AG04450 (cell line): ENCODE results near the gene MPDZ. TPM values are rescaled to one million over a fixed set of nuclear protein-coding genes. Genes with fewer than 3 reads are reported as not detected.
A peak's percentile ranks its signal among the peaks of the same experiment; 100 is the strongest.

Experiments used
- CTCF ChIA-PET: fragments of 300-600, 350-600 bp; formaldehyde crosslinking; extraction: SDS; loops from one replicate; lab custom pipeline; 2022; ENCODE audit warnings: antibody characterized with exemption, inconsistent platforms; lab: Charles Lee
- POLR2A ChIA-PET: fragments of 350-600 bp; formaldehyde crosslinking; extraction: SDS; loops from one replicate; lab custom pipeline; 2021; ENCODE audit warnings: antibody characterized with exemption, inconsistent platforms; lab: Yijun Ruan, JAX
- DNase-seq: peaks from one replicate; pipeline ENCODE4 v3.0.0-alpha.2; 2011; ENCODE audit warnings: low read depth, low spot score
- H3K27ac ChIP-seq: one replicate; pipeline ENCODE4 v1.5.1; 2012; ENCODE audit warnings: low read depth, low read length, control low read depth
- H3K27me3 ChIP-seq: one replicate; pipeline ENCODE4 v1.6.0; 2012; ENCODE audit warnings: low read length; ENCODE audit not compliant: control insufficient read depth, insufficient read depth
- H3K4me3 ChIP-seq: 2 replicates; pipeline ENCODE4 v1.5.1; 2011; ENCODE audit warnings: mild to moderate bottlenecking, low read depth, low read length, control low read depth
- H3K9me3 ChIP-seq: 2 replicates; pipeline ENCODE4 v1.5.1; 2012; ENCODE audit warnings: low read length; ENCODE audit not compliant: control insufficient read depth, insufficient read depth
- polyA plus RNA-seq: library from polyadenylated mRNA; depleted of rRNA; stranded (reverse); fragments of >200 nt; gene quantifications from 2 replicates; pipeline ENCODE4 v1.2.3, GENCODE V29; 2011
- TF ChIP-seq, protein P1 (sequence below): IDR thresholded peaks from 2 replicates; pipeline ENCODE4 v1.5.1; 2011; ENCODE audit warnings: low read depth, low read length, control low read depth, inconsistent platforms

Gene MPDZ
- polyA plus RNA-seq, 1 experiment = 31.6 TPM

DNA sequence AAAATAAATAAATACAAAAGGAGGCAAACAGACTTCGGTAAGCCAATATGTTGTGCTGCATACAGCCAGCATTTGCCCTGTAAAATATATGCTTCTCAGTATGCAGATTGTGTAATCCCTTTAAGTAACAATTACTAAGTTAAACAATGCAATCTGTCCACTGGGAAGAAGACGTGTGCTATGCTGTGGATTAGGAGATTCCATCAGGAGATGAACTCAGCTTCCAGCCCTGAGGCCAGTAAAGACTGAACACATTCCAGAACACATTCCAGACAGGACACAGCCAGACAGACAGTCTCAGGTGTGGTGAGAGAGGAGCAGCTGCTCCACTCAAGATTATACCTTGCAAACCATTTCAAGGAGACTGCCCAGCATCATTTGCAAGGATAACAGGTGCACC, 97.8 kb downstream of the MPDZ start:
- Histone ChIP-seq H3K9me3 (no peaks in the 10 kb centered on the region), H3K4me3 (no peak overlapping the region), H3K27ac (no peak overlapping the region), H3K27me3 (no peaks in the 10 kb centered on the region)
- POLR2A ChIA-PET = no interaction called here
- TF ChIP-seq, protein P1, sequence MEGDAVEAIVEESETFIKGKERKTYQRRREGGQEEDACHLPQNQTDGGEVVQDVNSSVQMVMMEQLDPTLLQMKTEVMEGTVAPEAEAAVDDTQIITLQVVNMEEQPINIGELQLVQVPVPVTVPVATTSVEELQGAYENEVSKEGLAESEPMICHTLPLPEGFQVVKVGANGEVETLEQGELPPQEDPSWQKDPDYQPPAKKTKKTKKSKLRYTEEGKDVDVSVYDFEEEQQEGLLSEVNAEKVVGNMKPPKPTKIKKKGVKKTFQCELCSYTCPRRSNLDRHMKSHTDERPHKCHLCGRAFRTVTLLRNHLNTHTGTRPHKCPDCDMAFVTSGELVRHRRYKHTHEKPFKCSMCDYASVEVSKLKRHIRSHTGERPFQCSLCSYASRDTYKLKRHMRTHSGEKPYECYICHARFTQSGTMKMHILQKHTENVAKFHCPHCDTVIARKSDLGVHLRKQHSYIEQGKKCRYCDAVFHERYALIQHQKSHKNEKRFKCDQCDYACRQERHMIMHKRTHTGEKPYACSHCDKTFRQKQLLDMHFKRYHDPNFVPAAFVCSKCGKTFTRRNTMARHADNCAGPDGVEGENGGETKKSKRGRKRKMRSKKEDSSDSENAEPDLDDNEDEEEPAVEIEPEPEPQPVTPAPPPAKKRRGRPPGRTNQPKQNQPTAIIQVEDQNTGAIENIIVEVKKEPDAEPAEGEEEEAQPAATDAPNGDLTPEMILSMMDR = no peak
- peak; percentile 1 for DNase-seq
- CTCF ChIA-PET = no interaction called here

DNA sequence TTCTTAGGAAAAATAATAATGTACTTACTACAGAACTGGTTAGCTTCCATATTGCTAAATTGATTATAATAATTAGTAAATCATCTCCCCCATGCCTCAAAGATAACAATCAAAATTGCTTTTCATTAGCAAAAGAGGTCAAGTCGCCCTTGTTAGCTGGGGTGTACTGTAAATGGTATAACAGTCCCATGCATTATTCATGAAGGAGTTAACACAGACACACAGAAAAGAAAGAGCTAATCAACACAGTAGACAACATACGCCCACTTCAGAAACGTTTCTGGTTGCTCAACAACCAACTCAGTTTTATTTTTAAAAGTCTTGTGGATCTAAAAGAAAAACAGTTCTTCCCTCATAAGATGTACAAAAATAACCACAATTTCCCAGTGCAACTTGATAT, 100.2 kb downstream of the MPDZ start:
- H3K27ac ChIP-seq = no peak overlapping the region
- ChIA-PET POLR2A (no interaction called here), CTCF (no interaction called here)
- no peaks in the 10 kb centered on the region for H3K27me3 ChIP-seq
- H3K9me3 ChIP-seq = no peaks in the 10 kb centered on the region
- no peak for DNase-seq
- no peak overlapping the region for H3K4me3 ChIP-seq
- TF ChIP-seq, protein P1 = no peak

DNA sequence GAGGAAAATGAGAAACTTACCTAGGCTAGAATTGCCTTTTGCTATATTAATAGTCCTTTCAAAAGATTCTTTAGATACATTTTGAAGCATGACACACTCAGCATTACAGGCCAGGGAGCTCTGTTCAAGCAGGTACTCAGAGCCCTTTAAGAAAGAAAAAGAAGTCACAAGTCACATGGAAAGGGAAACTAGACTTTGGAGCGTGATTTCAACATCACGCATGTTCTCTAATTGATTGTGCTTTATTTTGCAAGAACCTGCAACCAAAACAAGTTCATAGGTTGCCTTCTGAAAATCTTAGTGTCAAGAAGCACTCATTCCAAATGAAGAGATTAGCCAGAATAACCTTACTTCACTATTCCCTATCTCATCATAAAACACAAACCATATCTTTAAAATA, 103.8 kb downstream of the MPDZ start:
- TF ChIP-seq, protein P1 = no peak
- H3K27ac ChIP-seq = no peak overlapping the region
- POLR2A ChIA-PET = no interaction called here

DNA sequence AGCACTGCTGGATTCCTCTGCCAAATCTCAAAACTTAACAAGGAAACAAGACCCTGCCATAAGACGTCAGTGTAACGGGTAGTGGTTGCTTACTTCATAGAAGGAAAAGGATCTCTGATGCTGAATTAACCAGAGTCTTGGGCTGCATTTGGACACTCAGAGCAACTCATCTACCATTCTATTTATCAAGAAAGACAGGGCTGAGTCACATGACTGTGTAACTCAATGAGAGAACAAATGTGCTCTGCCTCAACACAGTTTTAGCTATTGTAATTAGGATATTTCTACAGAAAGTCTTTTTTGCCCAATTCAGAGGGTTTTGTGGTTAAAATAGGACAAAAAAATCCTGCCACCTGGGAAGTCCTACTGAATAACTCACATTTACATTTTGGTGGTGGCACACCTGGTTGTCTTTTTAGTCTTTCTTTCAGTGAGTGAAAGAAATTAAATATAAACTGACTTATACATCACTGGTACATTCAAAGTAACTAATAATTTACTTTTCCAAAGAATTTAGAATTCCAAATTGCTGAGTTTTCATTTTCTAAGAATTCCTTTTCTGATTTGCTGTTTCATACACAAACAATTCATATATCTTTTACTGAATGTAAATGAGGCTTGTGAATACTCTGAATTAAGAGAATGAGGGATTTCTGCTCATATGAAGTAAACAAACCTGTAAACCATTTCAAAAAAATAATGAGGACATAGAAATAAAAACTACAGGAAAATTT, 104.4 kb downstream of the MPDZ start:
- no peak overlapping the region for H3K27ac ChIP-seq
- ChIA-PET CTCF (no interaction called here), POLR2A (no interaction called here)
- no peak for DNase-seq
- no peak overlapping the region for H3K4me3 ChIP-seq
- TF ChIP-seq, protein P1 = no peak
- no peaks in the 10 kb centered on the region for H3K27me3 ChIP-seq
- no peaks in the 10 kb centered on the region for H3K9me3 ChIP-seq

More for the DNA sequence above, 103.8 kb downstream of the MPDZ start:
- CTCF ChIA-PET = no interaction called here
- no peaks in the 10 kb centered on the region for H3K9me3 ChIP-seq
- no peak overlapping the region for H3K4me3 ChIP-seq
- H3K27me3 ChIP-seq = no peaks in the 10 kb centered on the region
- DNase-seq = no peak

DNA sequence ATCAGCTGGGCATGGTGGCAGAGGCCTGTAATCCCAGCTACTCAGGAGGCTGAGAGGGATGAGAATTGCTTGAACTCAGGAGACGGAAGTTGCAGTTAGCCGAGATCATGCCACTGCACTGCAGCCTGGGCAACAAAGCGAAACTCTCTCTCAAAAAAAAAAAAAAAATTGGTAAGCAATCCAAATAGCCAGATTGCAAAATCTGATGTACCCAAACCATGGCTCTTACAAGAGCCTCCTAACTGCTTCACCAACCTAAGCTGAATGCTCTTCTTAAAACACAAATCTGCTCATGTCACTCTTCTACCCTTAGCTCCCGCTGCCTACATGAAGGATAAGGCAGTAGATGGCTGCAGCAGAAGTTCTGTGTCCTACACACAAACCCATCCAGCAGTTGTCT, 105.9 kb downstream of the MPDZ start:
- ChIA-PET CTCF (no interaction called here), POLR2A (no interaction called here)
- no peak for DNase-seq
- TF ChIP-seq, protein P1 = no peak
- no peak overlapping the region for H3K27ac ChIP-seq
- H3K9me3 ChIP-seq = no peaks in the 10 kb centered on the region
- no peaks in the 10 kb centered on the region for H3K27me3 ChIP-seq
- no peak overlapping the region for H3K4me3 ChIP-seq
